ENCODE data around the gene MRPL42.
"Not testable (repeated sequence)": the region's sequence is repeated elsewhere in the genome, so short reads cannot be mapped to it uniquely, and the experiment has no call there.

The MRPL42 gene

GRCh38 chr12:93447555-93448290 is 19.6 kb upstream of the MRPL42 start:
- no peak for DNase-seq

GRCh38 chr12:93448796-93449195 is 18.5 kb upstream of the MRPL42 start:
- DNase-seq: no peak

- no peak for DNase-seq
Observed at GRCh38 chr12:93449277-93449676, 18.0 kb upstream of the MRPL42 start.

- no peak for DNase-seq
Observed at GRCh38 chr12:93451423-93452158, 15.7 kb upstream of the MRPL42 start.

GRCh38 chr12:93453633-93454032 is 13.7 kb upstream of the MRPL42 start:
- DNase-seq: no peak

- no peak for DNase-seq
Observed at GRCh38 chr12:93456077-93456476, 11.2 kb upstream of the MRPL42 start.

- no peak for DNase-seq
Observed at GRCh38 chr12:93459097-93459496, 8.2 kb upstream of the MRPL42 start.

GRCh38 chr12:93460003-93460402 is 7.3 kb upstream of the MRPL42 start:
- DNase-seq: no peak

- no peak for DNase-seq
Observed at GRCh38 chr12:93460902-93461301, 6.4 kb upstream of the MRPL42 start.

GRCh38 chr12:93461503-93461902 is 5.8 kb upstream of the MRPL42 start:
- peak; percentile 21 for DNase-seq

GRCh38 chr12:93465841-93466240 is 1.5 kb upstream of the MRPL42 start:
- no peak for DNase-seq

GRCh38 chr12:93466625-93467350 is 526 bp upstream of the MRPL42 start:
- DNase-seq: no peak

GRCh38 chr12:93468008-93468371 is 676 bp downstream of the MRPL42 start:
- DNase-seq: no peak

- DNase-seq: no peak
Observed at GRCh38 chr12:93469386-93469785, 2.1 kb downstream of the MRPL42 start.

GRCh38 chr12:93476555-93476954 is 9.2 kb downstream of the MRPL42 start:
- DNase-seq: no peak

- no peak for DNase-seq
Observed at GRCh38 chr12:93482721-93483120, 15.4 kb downstream of the MRPL42 start.

GRCh38 chr12:93483151-93483807 is 16.0 kb downstream of the MRPL42 start:
- DNase-seq: no peak

GRCh38 chr12:93484315-93484981 is 17.1 kb downstream of the MRPL42 start:
- DNase-seq: no peak

GRCh38 chr12:93492808-93493207 is 25.5 kb downstream of the MRPL42 start:
- not testable (repeated sequence) for DNase-seq

GRCh38 chr12:93494096-93494495 is 26.8 kb downstream of the MRPL42 start:
- DNase-seq: no peak

- DNase-seq: no peak
Observed at GRCh38 chr12:93497456-93497855, 30.1 kb downstream of the MRPL42 start.

- not testable (repeated sequence) for DNase-seq
Observed at GRCh38 chr12:93498813-93499212, 31.5 kb downstream of the MRPL42 start.

- no peak for DNase-seq
Observed at GRCh38 chr12:93500201-93500600, 32.9 kb downstream of the MRPL42 start.
